Gastroesophageal sphincter (tissue), 4 donors: ENCODE results near the gene MPND. TPM values are rescaled to one million over a fixed set of nuclear protein-coding genes. Genes with fewer than 3 reads are reported as not detected.
A peak's percentile ranks its signal among the peaks of the same experiment; 100 is the strongest.

Experiments used
- ATAC-seq: fragments of 150-250 bp; one replicate; pipeline ENCODE4 v1.9.1; 2016; ENCODE audit warnings: mild to moderate bottlenecking, moderate library complexity
- H3K27ac ChIP-seq, 4 donors: fragments of 200-600 bp; sonication (generic) in 3 of 4; 1 replicate in 3 of 4; 2 replicates in 1 of 4; pipeline ENCODE4 v1.5.1; 2016 to 2019
- H3K27me3 ChIP-seq: fragments of 200-600 bp; sonication (generic); one replicate; pipeline ENCODE4 v1.5.1; 2019
- H3K36me3 ChIP-seq, 2 donors: fragments of 200-600 bp; sonication (generic); one replicate each; pipeline ENCODE4 v1.5.1; 2019; ENCODE audit warnings: control low read depth in 1 of 2
- H3K4me1 ChIP-seq, 3 donors: fragments of 200-600 bp; sonication (generic); 1 replicate in 2 of 3; 2 replicates in 1 of 3; pipeline ENCODE4 v1.5.1; 2016 to 2019; ENCODE audit warnings: control low read depth in 2 of 3
- H3K4me3 ChIP-seq, 2 donors: fragments of 200-600 bp; sonication (generic); one replicate each; pipeline ENCODE4 v1.5.1; 2019; ENCODE audit warnings: mild to moderate bottlenecking in 1 of 2, moderate library complexity in 1 of 2
- H3K9me3 ChIP-seq, 3 donors: fragments of 200-600 bp; sonication (generic); one replicate each; pipeline ENCODE4 v1.5.1; 2017 to 2019; ENCODE audit warnings: control low read depth in 2 of 3
- EP300 ChIP-seq: sonication (generic); formaldehyde crosslinking; IDR thresholded peaks from one replicate; pipeline ENCODE4 v1.6.1; 2017; ENCODE audit warnings: antibody characterized with exemption, mild to moderate bottlenecking
- POLR2A ChIP-seq, 2 donors: fragments of 450-650 bp; IDR thresholded peaks; one replicate each; pipeline ENCODE4 v1.6.1; 2017; ENCODE audit warnings: antibody characterized with exemption in 2 of 2, mild to moderate bottlenecking in 2 of 2, moderate library complexity in 1 of 2
- POLR2AphosphoS5 ChIP-seq: sonication (generic); formaldehyde crosslinking; IDR thresholded peaks from one replicate; pipeline ENCODE4 v1.6.1; 2017; ENCODE audit warnings: antibody characterized with exemption
- WGBS, 2 donors: methylation state at CpG; one replicate each; pipeline ENCODE4 v1.1.5; 2018; ENCODE audit warnings: low coverage in 1 of 2; 5-methylcytosine and 5-hydroxymethylcytosine counted together
- total RNA-seq, 4 donors: library from RNA; depleted of rRNA; stranded (reverse); fragments of >200 nt; gene quantifications; one replicate each; pipeline ENCODE4 v1.1.0, GENCODE V29; 2016
- TF ChIP-seq, protein P1 (sequence below), 4 experiments: fragments of 200-600 bp in 2 of 4; fragments of 450-650 bp in 2 of 4; sonication (generic) in 1 of 4; IDR thresholded peaks; one replicate each; pipeline ENCODE4 v1.5.1; 2017 to 2019; ENCODE audit warnings: antibody characterized with exemption in 4 of 4, mild to moderate bottlenecking in 2 of 4, moderate library complexity in 2 of 4

The MPND gene
- total RNA-seq, 4 donors from 2014 or later: 4.7 to 7.5 (median 6.0) TPM

DNA sequence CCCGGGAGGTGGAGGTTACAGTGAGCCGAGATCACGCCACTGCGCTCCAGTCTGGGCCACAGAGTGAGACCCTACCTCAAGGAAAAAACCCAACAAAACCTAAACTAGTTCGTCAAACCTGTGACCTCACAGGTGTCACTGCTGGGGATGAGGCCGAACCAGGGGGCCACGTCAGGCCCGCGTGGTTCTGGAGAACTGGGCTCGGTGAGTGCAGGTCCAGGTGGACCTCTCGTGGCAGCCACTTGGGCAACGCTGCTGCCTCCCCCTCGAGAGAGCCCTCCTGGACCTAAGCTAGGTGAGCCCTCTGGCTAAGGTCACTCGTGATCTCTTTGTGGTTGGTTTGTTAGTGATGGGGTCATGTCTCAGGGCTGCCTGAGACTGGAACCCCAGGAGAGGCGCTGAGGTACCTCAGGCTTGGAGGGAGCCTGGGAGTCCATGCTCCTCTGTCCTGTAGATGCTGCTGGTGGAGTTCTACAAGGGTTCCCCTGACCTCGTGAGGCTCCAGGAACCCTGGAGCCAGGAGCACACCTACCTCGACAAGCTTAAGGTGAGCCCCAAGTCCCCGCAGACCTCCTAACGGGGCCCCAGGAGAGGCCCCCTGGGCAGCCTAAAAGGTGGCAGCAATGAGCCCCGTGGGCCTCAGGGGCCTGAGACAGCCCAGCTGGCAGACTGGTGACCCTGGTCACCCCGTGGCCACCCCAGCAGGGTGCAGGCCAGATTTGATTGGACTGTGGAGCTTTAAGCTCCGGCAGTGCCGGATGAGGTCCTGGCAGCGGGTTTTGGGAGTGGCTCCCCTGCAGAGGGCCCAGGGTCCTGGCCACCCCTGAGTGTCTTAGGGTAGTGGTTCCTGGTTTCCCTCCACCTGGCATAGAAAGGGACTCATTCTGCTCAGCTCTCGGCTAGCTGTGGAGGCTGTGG, 15.6 kb downstream of the MPND start:
- Histone ChIP-seq H3K36me3 (peaks cover 0 to 91% of the 10 kb centered on the region in 2 donors), H3K9me3 (no peaks in the 10 kb centered on the region), H3K4me3 (no peak overlapping the region), H3K4me1 (peaks cover 0 to 28% (median 0%) of the 10 kb centered on the region in 3 donors), H3K27me3 (no peaks in the 10 kb centered on the region), H3K27ac (peak overlapping the region in 2 of 4 donors; percentile 57 to 62)
- ATAC-seq: no peak
- TF ChIP-seq, protein P1, sequence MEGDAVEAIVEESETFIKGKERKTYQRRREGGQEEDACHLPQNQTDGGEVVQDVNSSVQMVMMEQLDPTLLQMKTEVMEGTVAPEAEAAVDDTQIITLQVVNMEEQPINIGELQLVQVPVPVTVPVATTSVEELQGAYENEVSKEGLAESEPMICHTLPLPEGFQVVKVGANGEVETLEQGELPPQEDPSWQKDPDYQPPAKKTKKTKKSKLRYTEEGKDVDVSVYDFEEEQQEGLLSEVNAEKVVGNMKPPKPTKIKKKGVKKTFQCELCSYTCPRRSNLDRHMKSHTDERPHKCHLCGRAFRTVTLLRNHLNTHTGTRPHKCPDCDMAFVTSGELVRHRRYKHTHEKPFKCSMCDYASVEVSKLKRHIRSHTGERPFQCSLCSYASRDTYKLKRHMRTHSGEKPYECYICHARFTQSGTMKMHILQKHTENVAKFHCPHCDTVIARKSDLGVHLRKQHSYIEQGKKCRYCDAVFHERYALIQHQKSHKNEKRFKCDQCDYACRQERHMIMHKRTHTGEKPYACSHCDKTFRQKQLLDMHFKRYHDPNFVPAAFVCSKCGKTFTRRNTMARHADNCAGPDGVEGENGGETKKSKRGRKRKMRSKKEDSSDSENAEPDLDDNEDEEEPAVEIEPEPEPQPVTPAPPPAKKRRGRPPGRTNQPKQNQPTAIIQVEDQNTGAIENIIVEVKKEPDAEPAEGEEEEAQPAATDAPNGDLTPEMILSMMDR (IDR thresholded peaks at IDR 0.05): no peak
- no peak for TF ChIP-seq POLR2A (IDR thresholded peaks at IDR 0.05)
- TF ChIP-seq POLR2AphosphoS5: no peak
- TF ChIP-seq EP300: no peak
- WGBS, 2 donors: 80 to 88% methylated on average over 1 to 3 of the region's 25 CpGs

DNA sequence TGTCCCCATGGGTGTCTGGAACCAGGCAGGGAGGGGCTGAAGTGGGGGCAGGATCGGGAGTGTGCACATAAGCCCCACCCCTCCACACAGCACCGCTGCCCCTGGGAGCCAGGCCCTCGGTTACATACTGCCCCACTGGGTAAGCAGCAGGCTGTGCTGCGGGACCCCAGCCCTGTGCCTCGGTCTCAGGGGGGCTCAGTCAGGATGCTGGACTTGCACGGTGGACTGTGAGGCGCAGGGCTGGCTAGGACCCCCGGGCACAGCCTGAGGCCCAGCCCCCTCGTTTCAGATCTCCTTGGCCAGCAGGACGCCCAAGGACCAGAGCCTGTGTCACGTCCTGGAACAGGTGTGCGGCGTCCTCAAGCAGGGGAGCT, 16.3 kb downstream of the MPND start:
- TF ChIP-seq, protein P1 (IDR thresholded peaks at IDR 0.05): no peak
- no peak for TF ChIP-seq EP300
- TF ChIP-seq POLR2A (IDR thresholded peaks at IDR 0.05): no peak
- TF ChIP-seq POLR2AphosphoS5: no peak
- ATAC-seq: peak; percentile 23
- Histone ChIP-seq H3K27ac (peak overlapping the region in 3 of 4 donors; percentile 10 to 62 (median 57)), H3K27me3 (no peaks in the 10 kb centered on the region), H3K36me3 (peaks cover 0 to 91% of the 10 kb centered on the region in 2 donors), H3K9me3 (no peaks in the 10 kb centered on the region), H3K4me3 (no peak overlapping the region), H3K4me1 (peaks cover 0 to 28% (median 0%) of the 10 kb centered on the region in 3 donors)
- WGBS, 2 donors: no CpG with 5 or more reads among the region's 13 CpGs

GRCh38 chr19:4360081-4360569, 16.8 kb downstream of the MPND start:
- peaks cover 0 to 91% of the 10 kb centered on the region in 2 donors for H3K36me3 ChIP-seq
- H3K27ac ChIP-seq: peak overlapping the region in 3 of 4 donors; percentile 10 to 62 (median 57)
- no peaks in the 10 kb centered on the region for H3K27me3 ChIP-seq
- no peak for ATAC-seq
- no CpG with 5 or more reads among the region's 9 CpGs for WGBS, 2 donors
- TF ChIP-seq POLR2A (IDR thresholded peaks at IDR 0.05) (no peak), POLR2AphosphoS5 (no peak), EP300 (no peak)
- TF ChIP-seq, protein P1 (IDR thresholded peaks at IDR 0.05): no peak
- peaks cover 0 to 28% (median 0%) of the 10 kb centered on the region in 3 donors for H3K4me1 ChIP-seq
- H3K9me3 ChIP-seq: no peaks in the 10 kb centered on the region
- H3K4me3 ChIP-seq: no peak overlapping the region

- Histone ChIP-seq H3K27me3 (no peaks in the 10 kb centered on the region), H3K4me1 (peaks cover 0 to 28% (median 0%) of the 10 kb centered on the region in 3 donors), H3K27ac (peak overlapping the region in 3 of 4 donors; percentile 10 to 62 (median 57)), H3K9me3 (no peaks in the 10 kb centered on the region), H3K4me3 (no peak overlapping the region), H3K36me3 (peaks cover 0 to 93% of the 10 kb centered on the region in 2 donors)
- ATAC-seq: peak; percentile 26
- no CpG with 5 or more reads among the region's 12 CpGs for WGBS, 2 donors
- TF ChIP-seq, protein P1 (IDR thresholded peaks at IDR 0.05): no peak
- no peak for TF ChIP-seq POLR2AphosphoS5
- no peak for TF ChIP-seq POLR2A (IDR thresholded peaks at IDR 0.05)
- TF ChIP-seq EP300: no peak
Measured at GRCh38 chr19:4360641-4361151, 17.3 kb downstream of the MPND start.
